HEK293 (cell line): Measurements from ENCODE around the gene SRRM2.

ENCODE experiments used
- CTCF ChIA-PET: fragments of 350-600 bp; formaldehyde crosslinking; extraction: SDS; loops from one replicate; lab custom pipeline; 2021; ENCODE audit warnings: antibody characterized with exemption; lab: Yijun Ruan, JAX
- POLR2A ChIA-PET: fragments of 300-600 bp; formaldehyde crosslinking; extraction: SDS; loops from one replicate; lab custom pipeline; 2020; ENCODE audit warnings: antibody characterized with exemption, inconsistent platforms; lab: Yijun Ruan, JAX
- H3K27ac ChIP-seq: fragments of 200-500 bp; sonication (Bioruptor generic); 2 replicates; pipeline ENCODE4 v1.5.1; 2014; ENCODE audit warnings: low read depth, low read length, control low read depth, inconsistent platforms; ENCODE audit errors: extremely low read depth
- H3K36me3 ChIP-seq, 2 experiments: fragments of 200-500 bp in 1 of 2; sonication (Bioruptor generic) in 1 of 2; 1 replicate in 1 of 2; 2 replicates in 1 of 2; pipeline ENCODE4 v1.5.1; 2014 to 2017; ENCODE audit warnings: inconsistent platforms in 2 of 2, low read length in 2 of 2; ENCODE audit not compliant: control insufficient read depth in 2 of 2, insufficient read depth in 1 of 2
- H3K4me1 ChIP-seq: fragments of 200-500 bp; sonication (Bioruptor generic); 2 replicates; pipeline ENCODE4 v1.5.1; 2014; ENCODE audit warnings: mild to moderate bottlenecking, low read length, inconsistent platforms; ENCODE audit not compliant: control insufficient read depth, insufficient read depth
- H3K4me3 ChIP-seq: 2 replicates; pipeline ENCODE4 v1.5.1; 2011; ENCODE audit warnings: low read depth, mild to moderate bottlenecking, control low read depth, low read length, moderate library complexity
- H3K9me3 ChIP-seq: fragments of 200-500 bp; sonication (Bioruptor generic); 2 replicates; pipeline ENCODE4 v1.5.1; 2014; ENCODE audit warnings: low read depth, low read length, inconsistent platforms; ENCODE audit not compliant: control insufficient read depth, insufficient read depth
- KLF8 ChIP-seq: fragments of 450-650 bp; formaldehyde crosslinking; IDR thresholded peaks from 2 replicates; pipeline ENCODE4 v1.5.1; 2016; ENCODE audit warnings: missing biosample characterization, missing genetic modification characterization
- PRDM10 ChIP-seq: fragments of 450-650 bp; formaldehyde crosslinking; IDR thresholded peaks from 2 replicates; pipeline ENCODE4 v1.5.1; 2016; ENCODE audit warnings: missing biosample characterization, missing genetic modification characterization
- SP7 ChIP-seq: fragments of 450-650 bp; formaldehyde crosslinking; IDR thresholded peaks from 2 replicates; pipeline ENCODE4 v1.5.1; 2016; ENCODE audit warnings: missing biosample characterization, missing genetic modification characterization
- ZBTB20 ChIP-seq: fragments of 450-650 bp; formaldehyde crosslinking; IDR thresholded peaks from 2 replicates; pipeline ENCODE4 v1.5.1; 2016; ENCODE audit warnings: missing biosample characterization, missing genetic modification characterization
- ZFP41 ChIP-seq: fragments of 450-650 bp; formaldehyde crosslinking; IDR thresholded peaks from 2 replicates; pipeline ENCODE4 v1.5.1; 2016; ENCODE audit warnings: missing biosample characterization, missing genetic modification characterization, borderline replicate concordance
- ZNF157 ChIP-seq: fragments of 450-650 bp; formaldehyde crosslinking; IDR thresholded peaks from 2 replicates; pipeline ENCODE4 v1.5.1; 2016; ENCODE audit warnings: missing biosample characterization, missing genetic modification characterization
- ZNF174 ChIP-seq: fragments of 450-650 bp; formaldehyde crosslinking; IDR thresholded peaks from 2 replicates; pipeline ENCODE4 v1.5.0; 2017; ENCODE audit warnings: missing biosample characterization, mild to moderate bottlenecking, missing genetic modification characterization
- ZNF23 ChIP-seq: fragments of 450-650 bp; formaldehyde crosslinking; IDR thresholded peaks from 2 replicates; pipeline ENCODE4 v1.5.1; 2016; ENCODE audit warnings: missing biosample characterization, missing genetic modification characterization, borderline replicate concordance
- ZNF274 ChIP-seq, 2 experiments: fragments of 200-500 bp in 1 of 2; fragments of 450-650 bp in 1 of 2; sonication (Bioruptor generic) in 1 of 2; formaldehyde crosslinking in 1 of 2; IDR thresholded peaks; 2 replicates each; pipeline versions ENCODE4 v1.5.1 to v1.6.1; 2014 to 2016; ENCODE audit warnings: borderline replicate concordance in 1 of 2, inconsistent platforms in 1 of 2, low read length in 1 of 2, missing biosample characterization in 1 of 2, missing genetic modification characterization in 1 of 2
- ZNF404 ChIP-seq: fragments of 450-650 bp; formaldehyde crosslinking; IDR thresholded peaks from 2 replicates; pipeline ENCODE4 v1.5.1; 2017; ENCODE audit warnings: missing biosample characterization, missing genetic modification characterization
- ZNF48 ChIP-seq: fragments of 450-650 bp; formaldehyde crosslinking; IDR thresholded peaks from 2 replicates; pipeline ENCODE4 v1.5.1; 2016; ENCODE audit warnings: missing biosample characterization, missing genetic modification characterization
- ZNF501 ChIP-seq: fragments of 450-650 bp; formaldehyde crosslinking; IDR thresholded peaks from 2 replicates; pipeline ENCODE4 v1.5.1; 2016; ENCODE audit warnings: missing biosample characterization, missing genetic modification characterization
- ZNF549 ChIP-seq: fragments of 450-650 bp; IDR thresholded peaks from 2 replicates; pipeline ENCODE4 v1.5.1; 2018; ENCODE audit warnings: missing biosample characterization, missing genetic modification characterization, mild to moderate bottlenecking, inconsistent platforms, moderate library complexity
- ZNF560 ChIP-seq: fragments of 450-650 bp; formaldehyde crosslinking; IDR thresholded peaks from 2 replicates; pipeline ENCODE4 v1.5.1; 2017; ENCODE audit warnings: missing biosample characterization, missing genetic modification characterization, borderline replicate concordance
- ZSCAN23 ChIP-seq: fragments of 450-650 bp; formaldehyde crosslinking; IDR thresholded peaks from 2 replicates; pipeline ENCODE4 v1.5.1; 2016; ENCODE audit warnings: missing biosample characterization, missing genetic modification characterization
- ZSCAN30 ChIP-seq: fragments of 450-650 bp; IDR thresholded peaks from 2 replicates; pipeline ENCODE4 v1.5.1; 2018; ENCODE audit warnings: missing biosample characterization, mild to moderate bottlenecking, missing genetic modification characterization, moderate library complexity
- ZXDB ChIP-seq: fragments of 450-650 bp; formaldehyde crosslinking; IDR thresholded peaks from 2 replicates; pipeline ENCODE4 v1.5.1; 2016; ENCODE audit warnings: missing biosample characterization, missing genetic modification characterization
- TF ChIP-seq, protein P1 (sequence below): fragments of 450-650 bp; formaldehyde crosslinking; IDR thresholded peaks from 2 replicates; pipeline ENCODE4 v1.5.1; 2017; ENCODE audit warnings: missing biosample characterization, missing genetic modification characterization

The SRRM2 gene

DNA sequence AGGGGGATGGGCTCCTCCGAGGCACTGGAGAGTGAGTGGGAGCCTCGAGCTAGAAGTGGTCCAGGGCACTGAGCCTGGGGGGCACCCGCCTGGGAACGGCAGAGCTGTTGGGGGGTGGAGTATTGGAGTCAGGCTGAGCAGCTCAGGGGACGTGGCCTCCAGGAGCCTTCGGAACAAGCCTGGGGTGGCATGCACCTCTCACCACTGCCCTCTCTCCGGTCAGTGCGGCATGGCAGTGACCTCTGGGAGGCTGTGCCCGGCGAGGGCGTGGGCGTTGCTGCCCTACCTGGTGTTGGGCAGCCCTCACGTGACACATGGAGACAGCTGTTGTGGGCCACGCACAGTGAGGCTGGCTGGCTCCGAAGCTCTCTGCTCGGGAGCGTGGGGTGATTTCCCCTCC, 46.4 kb upstream of the SRRM2 start (continued):
- TF ChIP-seq ZBTB20 (tag by site-specific recombination) (no peak), ZNF274 (IDR thresholded peaks at IDR 0.05; ENCODE audit: low read length) (no peak), ZNF274 (tag by site-specific recombination; IDR thresholded peaks at IDR 0.05; ENCODE audit: borderline replicate concordance) (no peak)

- POLR2A ChIA-PET: no interaction called here
- Histone ChIP-seq H3K36me3 (peaks cover 0 to 77% of the 10 kb centered on the region in 2 experiments; a peak in 1 of 3 replicates), H3K4me1 (no peaks in the 10 kb centered on the region), H3K4me3 (no peak overlapping the region), H3K9me3 (no peaks in the 10 kb centered on the region)
- CTCF ChIA-PET: interaction anchor here (0.6 kb wide), 1 partner anchor 9 kb away, joined by 3 read pairs; no protein-coding TSS in a partner anchor
- TF ChIP-seq ZNF174 (tag by site-specific recombination): no peak
- TF ChIP-seq, all 188 proteins: peak for 0
- H3K27ac ChIP-seq: no peak overlapping the region
These were observed 45.7 kb upstream of the SRRM2 start for GRCh38 chr16:2706611-2707311.

DNA sequence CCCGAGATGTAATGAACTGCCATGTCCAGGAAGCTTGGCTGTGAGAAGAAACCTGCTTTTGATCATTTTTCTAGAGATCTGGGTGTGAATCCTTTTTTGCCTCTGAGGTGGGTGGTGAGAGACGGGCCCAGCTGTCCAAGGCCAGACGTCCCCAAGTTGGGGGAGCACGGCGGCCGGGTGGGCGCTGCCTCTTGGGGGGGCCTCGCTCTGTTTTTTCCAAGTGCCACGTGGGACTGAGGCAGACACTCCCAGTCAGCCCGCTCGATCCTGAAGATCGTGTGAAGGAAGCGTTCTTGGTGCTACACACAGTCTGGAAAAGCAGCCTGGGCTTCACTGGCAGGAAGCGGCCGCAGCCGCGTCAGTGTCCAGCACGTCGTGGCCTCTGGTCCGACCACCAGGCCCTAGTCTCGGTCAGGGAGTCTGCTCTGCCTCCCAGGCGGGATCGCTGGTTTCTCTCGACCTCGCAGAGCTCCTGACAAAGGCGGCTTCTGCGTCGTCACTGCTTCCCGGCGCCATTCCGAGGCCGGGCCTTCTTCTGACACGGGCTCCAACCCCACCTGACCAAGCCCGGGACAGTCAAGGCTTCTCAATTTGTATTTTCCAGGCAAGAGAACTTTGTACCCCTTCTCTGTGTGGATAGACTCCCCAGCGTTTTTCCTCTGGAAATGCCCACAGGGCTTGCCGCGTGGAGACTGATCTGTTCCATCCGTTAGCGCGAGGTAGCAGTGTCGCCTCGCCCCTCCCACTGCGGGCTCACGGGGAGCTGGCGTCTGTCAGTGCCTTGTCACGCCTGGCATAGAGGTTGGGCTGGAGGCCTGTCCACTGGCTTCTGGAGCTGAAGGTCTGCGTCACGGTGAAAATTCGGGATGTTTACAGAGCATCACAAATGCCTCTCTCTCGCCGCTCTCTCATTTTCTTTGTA, 44.8 kb upstream of the SRRM2 start:
- no peak overlapping the region for H3K4me3 ChIP-seq
- H3K36me3 ChIP-seq: peaks cover 0 to 69% of the 10 kb centered on the region in 2 experiments; a peak in 1 of 3 replicates
- no peaks in the 10 kb centered on the region for H3K4me1 ChIP-seq
- TF ChIP-seq ZNF501 (tag by site-specific recombination) (no peak), ZFP41 (no peak), ZNF157 (tag by site-specific recombination) (no peak), ZNF404 (no peak), ZSCAN30 (tag by site-specific recombination) (no peak), ZNF23 (tag by site-specific recombination) (no peak), ZNF560 (tag by site-specific recombination) (no peak), ZNF48 (tag by site-specific recombination) (no peak), SP7 (no peak), ZXDB (tag by site-specific recombination) (no peak), ZNF549 (tag by site-specific recombination) (no peak), ZSCAN23 (tag by site-specific recombination) (no peak), KLF8 (tag by site-specific recombination) (no peak), PRDM10 (tag by site-specific recombination) (no peak)
- TF ChIP-seq, protein P1, sequence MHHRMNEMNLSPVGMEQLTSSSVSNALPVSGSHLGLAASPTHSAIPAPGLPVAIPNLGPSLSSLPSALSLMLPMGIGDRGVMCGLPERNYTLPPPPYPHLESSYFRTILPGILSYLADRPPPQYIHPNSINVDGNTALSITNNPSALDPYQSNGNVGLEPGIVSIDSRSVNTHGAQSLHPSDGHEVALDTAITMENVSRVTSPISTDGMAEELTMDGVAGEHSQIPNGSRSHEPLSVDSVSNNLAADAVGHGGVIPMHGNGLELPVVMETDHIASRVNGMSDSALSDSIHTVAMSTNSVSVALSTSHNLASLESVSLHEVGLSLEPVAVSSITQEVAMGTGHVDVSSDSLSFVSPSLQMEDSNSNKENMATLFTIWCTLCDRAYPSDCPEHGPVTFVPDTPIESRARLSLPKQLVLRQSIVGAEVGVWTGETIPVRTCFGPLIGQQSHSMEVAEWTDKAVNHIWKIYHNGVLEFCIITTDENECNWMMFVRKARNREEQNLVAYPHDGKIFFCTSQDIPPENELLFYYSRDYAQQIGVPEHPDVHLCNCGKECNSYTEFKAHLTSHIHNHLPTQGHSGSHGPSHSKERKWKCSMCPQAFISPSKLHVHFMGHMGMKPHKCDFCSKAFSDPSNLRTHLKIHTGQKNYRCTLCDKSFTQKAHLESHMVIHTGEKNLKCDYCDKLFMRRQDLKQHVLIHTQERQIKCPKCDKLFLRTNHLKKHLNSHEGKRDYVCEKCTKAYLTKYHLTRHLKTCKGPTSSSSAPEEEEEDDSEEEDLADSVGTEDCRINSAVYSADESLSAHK (tag by site-specific recombination): no peak
- no peak overlapping the region for H3K27ac ChIP-seq
- no peaks in the 10 kb centered on the region for H3K9me3 ChIP-seq
- ChIA-PET POLR2A (interaction anchor here (0.7 kb wide), 1 partner anchor 45 kb away, joined by 3 read pairs; the partner anchor contains the start of gene SRRM2), CTCF (no interaction called here)
